ENCODE data around the gene NPHS1. TPM values are rescaled to one million over a fixed set of nuclear protein-coding genes. Genes with fewer than 3 reads are reported as not detected.

The NPHS1 gene
- total and polyA plus RNA-seq, 4 donors = under 0.01 TPM; not detected in 3

DNA sequence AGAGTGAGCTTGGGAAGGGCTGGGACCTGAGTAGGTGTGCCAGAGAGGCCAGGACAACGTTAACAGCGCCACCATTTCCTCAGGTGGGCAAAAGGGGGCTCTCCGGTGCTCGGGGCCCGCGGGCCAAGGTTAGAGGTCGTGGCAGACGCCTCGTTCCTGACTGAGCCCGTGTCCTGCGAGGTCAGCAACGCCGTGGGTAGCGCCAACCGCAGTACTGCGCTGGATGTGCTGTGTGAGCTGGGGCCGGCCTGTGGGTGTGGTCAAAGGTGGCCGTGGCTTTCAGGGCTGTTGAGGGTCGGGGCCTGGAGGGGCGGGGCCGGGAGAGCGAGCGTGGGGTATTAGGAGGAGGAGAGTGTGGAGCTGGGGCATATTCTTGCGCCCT lies 8.1 kb upstream of the NPHS1 start:
- peaks cover 0 to 4% (median 0%) of the 10 kb centered on the region in 4 donors for H3K27me3 ChIP-seq (ENCODE audit: control insufficient read depth in 4 of 4, insufficient read depth in 4 of 4, low read length in 3 of 4)
- H3K27ac ChIP-seq (ENCODE audit: low read depth in 1 of 2, low read length in 2 of 2) = no peak overlapping the region
- DNase-seq (ENCODE audit: low spot score) = no peak
- no peak overlapping the region for H3K9ac ChIP-seq (ENCODE audit: low read depth in 1 of 2, low read length in 2 of 2)
- no peak for TF ChIP-seq RAD21 (IDR thresholded peaks at IDR 0.05)
- no peak for TF ChIP-seq YY1 (IDR thresholded peaks at IDR 0.05)
- no peak for TF ChIP-seq NR2F2 (IDR thresholded peaks at IDR 0.05)
- 15% methylated on average over 24 of the region's 24 CpGs for WGBS
- no peaks in the 10 kb centered on the region for H3K9me3 ChIP-seq (ENCODE audit: control insufficient read depth in 4 of 4, low read length in 3 of 4)
- H3K4me1 ChIP-seq (ENCODE audit: control insufficient read depth in 4 of 4, insufficient read depth in 4 of 4, low read length in 3 of 4) = peaks cover 4 to 10% (median 6%) of the 10 kb centered on the region in 4 donors
- H3K4me3 ChIP-seq (ENCODE audit: low read depth in 1 of 3, low read length in 3 of 3) = no peak overlapping the region
- H3K36me3 ChIP-seq (ENCODE audit: control insufficient read depth in 4 of 4, insufficient read depth in 3 of 4, low read depth in 1 of 4, low read length in 3 of 4) = no peaks in the 10 kb centered on the region

DNA sequence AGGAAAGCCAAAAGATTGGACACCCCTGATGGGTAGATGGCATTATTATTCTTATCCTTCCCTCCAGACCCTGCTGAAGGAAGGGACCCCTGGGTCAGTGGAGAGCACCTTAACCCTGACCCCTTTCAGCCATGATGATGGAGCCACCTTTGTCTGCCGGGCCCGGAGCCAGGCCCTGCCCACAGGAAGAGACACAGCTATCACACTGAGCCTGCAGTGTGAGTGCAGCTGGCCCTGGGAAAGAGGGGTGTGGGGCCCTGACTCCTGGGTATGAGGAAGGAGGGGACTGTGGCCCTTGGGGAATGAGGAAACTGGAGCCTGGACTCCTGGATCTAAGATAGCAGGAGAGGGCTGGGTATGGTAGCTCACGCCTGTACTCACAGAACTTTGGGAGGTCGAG lies 7.1 kb upstream of the NPHS1 start:
- Histone ChIP-seq H3K27me3 (ENCODE audit: control insufficient read depth in 4 of 4, insufficient read depth in 4 of 4, low read length in 3 of 4) (peaks cover 0 to 4% (median 0%) of the 10 kb centered on the region in 4 donors), H3K4me3 (ENCODE audit: low read depth in 1 of 3, low read length in 3 of 3) (no peak overlapping the region), H3K36me3 (ENCODE audit: control insufficient read depth in 4 of 4, insufficient read depth in 3 of 4, low read depth in 1 of 4, low read length in 3 of 4) (no peaks in the 10 kb centered on the region), H3K9ac (ENCODE audit: low read depth in 1 of 2, low read length in 2 of 2) (no peak overlapping the region), H3K4me1 (ENCODE audit: control insufficient read depth in 4 of 4, insufficient read depth in 4 of 4, low read length in 3 of 4) (peaks cover 4 to 10% (median 6%) of the 10 kb centered on the region in 4 donors), H3K27ac (ENCODE audit: low read depth in 1 of 2, low read length in 2 of 2) (no peak overlapping the region), H3K9me3 (ENCODE audit: control insufficient read depth in 4 of 4, low read length in 3 of 4) (no peaks in the 10 kb centered on the region)
- DNase-seq (ENCODE audit: low spot score) = no peak
- 80% methylated on average over 4 of the region's 4 CpGs for WGBS
- TF ChIP-seq EGR1 (IDR thresholded peaks at IDR 0.05; ENCODE audit: low read depth in 2 of 2) (no peak), TAF1 (conservative IDR thresholded peaks at IDR 0.05) (no peak), HNF4A (conservative IDR thresholded peaks at IDR 0.05) (no peak), RXRA (IDR thresholded peaks at IDR 0.05) (no peak), SP1 (IDR thresholded peaks at IDR 0.05) (no peak), YY1 (IDR thresholded peaks at IDR 0.05) (no peak), JUND (IDR thresholded peaks at IDR 0.05) (no peak), FOXA1 (IDR thresholded peaks at IDR 0.05) (no peak)
- TF ChIP-seq, protein P1, sequence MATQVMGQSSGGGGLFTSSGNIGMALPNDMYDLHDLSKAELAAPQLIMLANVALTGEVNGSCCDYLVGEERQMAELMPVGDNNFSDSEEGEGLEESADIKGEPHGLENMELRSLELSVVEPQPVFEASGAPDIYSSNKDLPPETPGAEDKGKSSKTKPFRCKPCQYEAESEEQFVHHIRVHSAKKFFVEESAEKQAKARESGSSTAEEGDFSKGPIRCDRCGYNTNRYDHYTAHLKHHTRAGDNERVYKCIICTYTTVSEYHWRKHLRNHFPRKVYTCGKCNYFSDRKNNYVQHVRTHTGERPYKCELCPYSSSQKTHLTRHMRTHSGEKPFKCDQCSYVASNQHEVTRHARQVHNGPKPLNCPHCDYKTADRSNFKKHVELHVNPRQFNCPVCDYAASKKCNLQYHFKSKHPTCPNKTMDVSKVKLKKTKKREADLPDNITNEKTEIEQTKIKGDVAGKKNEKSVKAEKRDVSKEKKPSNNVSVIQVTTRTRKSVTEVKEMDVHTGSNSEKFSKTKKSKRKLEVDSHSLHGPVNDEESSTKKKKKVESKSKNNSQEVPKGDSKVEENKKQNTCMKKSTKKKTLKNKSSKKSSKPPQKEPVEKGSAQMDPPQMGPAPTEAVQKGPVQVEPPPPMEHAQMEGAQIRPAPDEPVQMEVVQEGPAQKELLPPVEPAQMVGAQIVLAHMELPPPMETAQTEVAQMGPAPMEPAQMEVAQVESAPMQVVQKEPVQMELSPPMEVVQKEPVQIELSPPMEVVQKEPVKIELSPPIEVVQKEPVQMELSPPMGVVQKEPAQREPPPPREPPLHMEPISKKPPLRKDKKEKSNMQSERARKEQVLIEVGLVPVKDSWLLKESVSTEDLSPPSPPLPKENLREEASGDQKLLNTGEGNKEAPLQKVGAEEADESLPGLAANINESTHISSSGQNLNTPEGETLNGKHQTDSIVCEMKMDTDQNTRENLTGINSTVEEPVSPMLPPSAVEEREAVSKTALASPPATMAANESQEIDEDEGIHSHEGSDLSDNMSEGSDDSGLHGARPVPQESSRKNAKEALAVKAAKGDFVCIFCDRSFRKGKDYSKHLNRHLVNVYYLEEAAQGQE (IDR thresholded peaks at IDR 0.05) = no peak
- TF ChIP-seq, protein P2, sequence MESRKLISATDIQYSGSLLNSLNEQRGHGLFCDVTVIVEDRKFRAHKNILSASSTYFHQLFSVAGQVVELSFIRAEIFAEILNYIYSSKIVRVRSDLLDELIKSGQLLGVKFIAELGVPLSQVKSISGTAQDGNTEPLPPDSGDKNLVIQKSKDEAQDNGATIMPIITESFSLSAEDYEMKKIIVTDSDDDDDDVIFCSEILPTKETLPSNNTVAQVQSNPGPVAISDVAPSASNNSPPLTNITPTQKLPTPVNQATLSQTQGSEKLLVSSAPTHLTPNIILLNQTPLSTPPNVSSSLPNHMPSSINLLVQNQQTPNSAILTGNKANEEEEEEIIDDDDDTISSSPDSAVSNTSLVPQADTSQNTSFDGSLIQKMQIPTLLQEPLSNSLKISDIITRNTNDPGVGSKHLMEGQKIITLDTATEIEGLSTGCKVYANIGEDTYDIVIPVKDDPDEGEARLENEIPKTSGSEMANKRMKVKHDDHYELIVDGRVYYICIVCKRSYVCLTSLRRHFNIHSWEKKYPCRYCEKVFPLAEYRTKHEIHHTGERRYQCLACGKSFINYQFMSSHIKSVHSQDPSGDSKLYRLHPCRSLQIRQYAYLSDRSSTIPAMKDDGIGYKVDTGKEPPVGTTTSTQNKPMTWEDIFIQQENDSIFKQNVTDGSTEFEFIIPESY (IDR thresholded peaks at IDR 0.05) = no peak
- TF ChIP-seq, protein P3, sequence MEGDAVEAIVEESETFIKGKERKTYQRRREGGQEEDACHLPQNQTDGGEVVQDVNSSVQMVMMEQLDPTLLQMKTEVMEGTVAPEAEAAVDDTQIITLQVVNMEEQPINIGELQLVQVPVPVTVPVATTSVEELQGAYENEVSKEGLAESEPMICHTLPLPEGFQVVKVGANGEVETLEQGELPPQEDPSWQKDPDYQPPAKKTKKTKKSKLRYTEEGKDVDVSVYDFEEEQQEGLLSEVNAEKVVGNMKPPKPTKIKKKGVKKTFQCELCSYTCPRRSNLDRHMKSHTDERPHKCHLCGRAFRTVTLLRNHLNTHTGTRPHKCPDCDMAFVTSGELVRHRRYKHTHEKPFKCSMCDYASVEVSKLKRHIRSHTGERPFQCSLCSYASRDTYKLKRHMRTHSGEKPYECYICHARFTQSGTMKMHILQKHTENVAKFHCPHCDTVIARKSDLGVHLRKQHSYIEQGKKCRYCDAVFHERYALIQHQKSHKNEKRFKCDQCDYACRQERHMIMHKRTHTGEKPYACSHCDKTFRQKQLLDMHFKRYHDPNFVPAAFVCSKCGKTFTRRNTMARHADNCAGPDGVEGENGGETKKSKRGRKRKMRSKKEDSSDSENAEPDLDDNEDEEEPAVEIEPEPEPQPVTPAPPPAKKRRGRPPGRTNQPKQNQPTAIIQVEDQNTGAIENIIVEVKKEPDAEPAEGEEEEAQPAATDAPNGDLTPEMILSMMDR (IDR thresholded peaks at IDR 0.05; ENCODE audit: low read depth, low read length, missing input control) = no peak

Data from liver (tissue), 9 donors.